ENCODE measurements around the gene CRY1.

GRCh38 chr12:107066691-107067090 lies 26.7 kb downstream of the CRY1 start:
- TF ChIP-seq MYC (IDR thresholded peaks at IDR 0.05; ENCODE audit: low read depth, low read length), result no peak
- no peak for TF ChIP-seq MAX (IDR thresholded peaks at IDR 0.05; ENCODE audit: low read depth, low read length)
- no peak for TF ChIP-seq POLR2A (IDR thresholded peaks at IDR 0.05; ENCODE audit: extremely low read depth, insufficient read length)

Data from NB4 (cell line).